Measurements from ENCODE around the gene RAD51AP2. TPM values are rescaled to one million over a fixed set of nuclear protein-coding genes. Genes with fewer than 3 reads are reported as not detected.

RAD51AP2 gene
- total and polyA plus RNA-seq, 2 of the 13 experiments (the other 11 are each of a cell fraction or from before 2014, with no cell fraction given), result 0.11 to 0.12 TPM

- TF ChIP-seq HMG20A (CRISPR knock-in tag; IDR thresholded peaks at IDR 0.05; ENCODE audit: borderline replicate concordance), result peak; percentile 92
Observed at GRCh38 chr2:17479875-17480274, 38.4 kb downstream of the RAD51AP2 start (continued).

GRCh38 chr2:17476830-17477229 lies 41.4 kb downstream of the RAD51AP2 start:
- H3K79me2 ChIP-seq (ENCODE audit: insufficient read depth, low read length), result no peaks in the 10 kb centered on the region
- no peak overlapping the region for H3K27ac ChIP-seq (ENCODE audit: extremely low read length, insufficient read depth, low read length)
- H4K20me1 ChIP-seq (ENCODE audit: insufficient read depth, low read length), result no peaks in the 10 kb centered on the region
- ChIA-PET CTCF (ENCODE audit: low intra/inter-chr PET ratio, low total read pairs) (no interaction called here), POLR2A (no interaction called here)
- FAIRE-seq (no peak), ATAC-seq (no peak), DNase-seq (ENCODE audit: low spot score) (no peak)
- WGBS (ENCODE audit: low lambda C conversion rate), result 84% methylated on average over 2 of the region's 2 CpGs
- H3K9me3 ChIP-seq (ENCODE audit: low read length), result no peaks in the 10 kb centered on the region
- H3K4me1 ChIP-seq (ENCODE audit: insufficient read depth, low read length), result peaks cover 32% of the 10 kb centered on the region
- H3K4me2 ChIP-seq (ENCODE audit: low read depth, low read length), result no peak overlapping the region
- TF ChIP-seq FOXC1 (CRISPR knock-in tag; IDR thresholded peaks at IDR 0.05; ENCODE audit: borderline replicate concordance), result no peak
- no peak for TF ChIP-seq ZBTB8A (CRISPR knock-in tag; IDR thresholded peaks at IDR 0.05; ENCODE audit: borderline replicate concordance, low read depth)
- no peak for TF ChIP-seq ZBTB3 (CRISPR knock-in tag; IDR thresholded peaks at IDR 0.05; ENCODE audit: borderline replicate concordance, low read depth)
- TF ChIP-seq ZIK1 (CRISPR knock-in tag; IDR thresholded peaks at IDR 0.05; ENCODE audit: borderline replicate concordance, low read depth), result no peak
- H2AFZ ChIP-seq (ENCODE audit: low read length), result peak overlapping the region; percentile 8
- H3K4me3 ChIP-seq (replicated peaks in 1 of 3; ENCODE audit: insufficient read depth in 1 of 3, low read depth in 2 of 3, low read length in 3 of 3), result no peak overlapping the region
- intact Hi-C loops (cut with micrococcal nuclease; ENCODE audit: unreplicated experiment), result no loop called here
- no TSS peak for BruUV-seq (replicated peaks)
- H3K27me3 ChIP-seq (ENCODE audit: control insufficient read depth in 1 of 2, insufficient read depth in 2 of 2, low read length in 2 of 2), result no peaks in the 10 kb centered on the region
- no peaks in the 10 kb centered on the region for H3K36me3 ChIP-seq (replicated peaks in 1 of 2; ENCODE audit: control insufficient read depth in 1 of 2, insufficient read depth in 2 of 2, low read length in 2 of 2)
- in situ Hi-C loops (cut with HindIII; ENCODE audit: extremely low pct_ligation_motif_present, low pct_unique_long_range_greater_than_20kb), result loop anchor here (10.0 kb wide), 1 partner anchor 168 kb away; no protein-coding TSS in a partner anchor
- H3K9ac ChIP-seq (ENCODE audit: insufficient read depth, low read depth, low read length), result no peak overlapping the region

GRCh38 chr2:17476064-17476463 lies 42.2 kb downstream of the RAD51AP2 start:
- FAIRE-seq (no peak), ATAC-seq (no peak), DNase-seq (ENCODE audit: low spot score) (no peak)
- ChIA-PET POLR2A (no interaction called here), CTCF (ENCODE audit: low intra/inter-chr PET ratio, low total read pairs) (no interaction called here)
- Histone ChIP-seq H3K9me3 (ENCODE audit: low read length) (no peaks in the 10 kb centered on the region), H3K79me2 (ENCODE audit: insufficient read depth, low read length) (no peaks in the 10 kb centered on the region), H3K4me2 (ENCODE audit: low read depth, low read length) (no peak overlapping the region), H3K4me3 (replicated peaks in 1 of 3; ENCODE audit: insufficient read depth in 1 of 3, low read depth in 2 of 3, low read length in 3 of 3) (no peak overlapping the region), H4K20me1 (ENCODE audit: insufficient read depth, low read length) (no peaks in the 10 kb centered on the region), H3K9ac (ENCODE audit: insufficient read depth, low read depth, low read length) (no peak overlapping the region), H3K4me1 (ENCODE audit: insufficient read depth, low read length) (peaks cover 29% of the 10 kb centered on the region), H3K36me3 (replicated peaks in 1 of 2; ENCODE audit: control insufficient read depth in 1 of 2, insufficient read depth in 2 of 2, low read length in 2 of 2) (no peaks in the 10 kb centered on the region), H3K27me3 (ENCODE audit: control insufficient read depth in 1 of 2, insufficient read depth in 2 of 2, low read length in 2 of 2) (no peaks in the 10 kb centered on the region), H2AFZ (ENCODE audit: low read length) (no peak overlapping the region), H3K27ac (ENCODE audit: extremely low read length, insufficient read depth, low read length) (no peak overlapping the region)
- BruUV-seq (replicated peaks), result no TSS peak
- TF ChIP-seq BRCA1 (CRISPR knock-in tag; IDR thresholded peaks at IDR 0.05) (no peak), ZMAT5 (CRISPR knock-in tag; IDR thresholded peaks at IDR 0.05; ENCODE audit: borderline replicate concordance, low read depth) (no peak), RFXAP (CRISPR knock-in tag; IDR thresholded peaks at IDR 0.05; ENCODE audit: borderline replicate concordance) (no peak)
- 86% methylated on average over 2 of the region's 2 CpGs for WGBS (ENCODE audit: low lambda C conversion rate)
- intact Hi-C loops (cut with micrococcal nuclease; ENCODE audit: unreplicated experiment), result no loop called here
- in situ Hi-C loops (cut with HindIII; ENCODE audit: extremely low pct_ligation_motif_present, low pct_unique_long_range_greater_than_20kb), result loop anchor here (10.0 kb wide), 1 partner anchor 169 kb away; no protein-coding TSS in a partner anchor

Measured in HepG2 (cell line).